CD4-positive, alpha-beta T cell (primary cell): ENCODE measurements around the gene NEB. TPM values are rescaled to one million over a fixed set of nuclear protein-coding genes. Genes with fewer than 3 reads are reported as not detected.
"Not testable (repeated sequence)": the region's sequence is repeated elsewhere in the genome, so short reads cannot be mapped to it uniquely, and the experiment has no call there.

ENCODE experiments used
- ATAC-seq: fragments of 200-7000 bp; cut with Tn5 transposase; one replicate; pipeline ENCODE4 v1.10.0; 2022; ENCODE audit warnings: mild to moderate bottlenecking; ENCODE audit not compliant: poor library complexity
- CTCF ChIA-PET: fragments of 350-600 bp; sonication (Branson Sonifier 250); formaldehyde crosslinking; loops from one replicate; lab custom pipeline; 2021; ENCODE audit warnings: antibody characterized with exemption, inconsistent platforms; lab: Charles Lee
- POLR2A ChIA-PET: fragments of 350-600 bp; sonication (Branson Sonifier 250); formaldehyde crosslinking; loops from one replicate; lab custom pipeline; 2021; ENCODE audit warnings: antibody characterized with exemption, inconsistent platforms; lab: Charles Lee
- DNase-seq, 14 experiments: peaks; one replicate each; pipeline ENCODE4 v3.0.0-alpha.2; 2013 to 2020; ENCODE audit warnings: mixed read lengths in 2 of 14
- H3K27ac ChIP-seq, 2 donors: one replicate each; pipeline versions ENCODE4 v1.5.1 to v1.7.0; 2013; ENCODE audit warnings: low read length in 2 of 2, low read depth in 1 of 2, mild to moderate bottlenecking in 1 of 2
- H3K27me3 ChIP-seq, 2 experiments: 1 replicate in 1 of 2; 2 replicates in 1 of 2; pipeline versions ENCODE4 v1.6.1 to v1.7.0; 2013; ENCODE audit warnings: low read length in 2 of 2, control low read depth in 1 of 2, mild to moderate bottlenecking in 1 of 2, moderate library complexity in 1 of 2; ENCODE audit not compliant: insufficient read depth in 2 of 2, control insufficient read depth in 1 of 2
- H3K36me3 ChIP-seq: one replicate; pipeline ENCODE4 v1.6.1; 2013; ENCODE audit warnings: low read length, control low read depth; ENCODE audit not compliant: insufficient read depth
- H3K4me1 ChIP-seq: one replicate; pipeline ENCODE4 v1.6.1; 2013; ENCODE audit warnings: low read length, control low read depth; ENCODE audit not compliant: insufficient read depth
- H3K4me3 ChIP-seq: one replicate; pipeline ENCODE4 v1.5.1; 2013; ENCODE audit warnings: mild to moderate bottlenecking, low read length, moderate library complexity
- H3K9me3 ChIP-seq, 2 experiments: 1 replicate in 1 of 2; 2 replicates in 1 of 2; pipeline versions ENCODE4 v1.6.1 to v1.7.0; 2013; ENCODE audit warnings: low read length in 2 of 2, mild to moderate bottlenecking in 2 of 2, control low read depth in 1 of 2, moderate library complexity in 1 of 2; ENCODE audit not compliant: control insufficient read depth in 1 of 2, insufficient read depth in 1 of 2
- H3K27ac Mint-ChIP-seq: one replicate; pipeline ENCODE4 v1.8.0; 2020; ENCODE audit warnings: mixed read lengths
- H3K27me3 Mint-ChIP-seq: one replicate; pipeline ENCODE4 v1.8.0; 2021; ENCODE audit warnings: mixed read lengths
- H3K36me3 Mint-ChIP-seq: one replicate; pipeline ENCODE4 v1.8.0; 2021; ENCODE audit warnings: low read depth, mixed read lengths
- H3K4me1 Mint-ChIP-seq: one replicate; pipeline ENCODE4 v1.8.0; 2021; ENCODE audit warnings: low read depth, mixed read lengths
- H3K4me3 Mint-ChIP-seq: one replicate; pipeline ENCODE4 v1.8.0; 2020; ENCODE audit warnings: mild to moderate bottlenecking, mixed read lengths
- H3K9me3 Mint-ChIP-seq: one replicate; pipeline ENCODE4 v1.8.0; 2020; ENCODE audit warnings: mixed read lengths
- intact Hi-C, 2 experiments: fragments of 100-400 bp; cut with DNase I in 1 of 2; cut with micrococcal nuclease in 1 of 2; formaldehyde crosslinking; loops; one replicate each; pipeline versions ENCODE4 v1.15.1 to v1.9.0; 2023 to 2025; cut with DNase I, micrococcal nuclease
- total RNA-seq, 174 experiments: library from RNA in 2 of 174; stranded (reverse) in 2 of 174; gene quantifications; one replicate each; pipeline ENCODE4 v1.2.3 and lab custom pipeline; 2021 to 2026
- TF ChIP-seq, protein P1 (sequence below): fragments of 200-600 bp; IDR thresholded peaks from one replicate; pipeline ENCODE4 v1.8.0; 2022; ENCODE audit warnings: antibody characterized with exemption, mild to moderate bottlenecking

Gene NEB
- total RNA-seq, 2 experiments from 2014 or later = 1.2 to 1.8 TPM

GRCh38 chr2:151707857-151708256 is 26.4 kb downstream of the NEB start:
- H3K36me3 Mint-ChIP-seq = no peaks in the 10 kb centered on the region
- Histone ChIP-seq H3K27ac (no peak overlapping the region), H3K9me3 (no peaks in the 10 kb centered on the region), H3K36me3 (no peaks in the 10 kb centered on the region), H3K27me3 (peaks cover 0 to 3% of the 10 kb centered on the region in 2 experiments), H3K4me3 (no peak overlapping the region), H3K4me1 (no peaks in the 10 kb centered on the region)
- DNase-seq (no peak), ATAC-seq (no peak)
- ChIA-PET CTCF (no interaction called here), POLR2A (no interaction called here)
- no peaks in the 10 kb centered on the region for H3K4me1 Mint-ChIP-seq
- no peak overlapping the region for H3K4me3 Mint-ChIP-seq
- no peak overlapping the region for H3K27ac Mint-ChIP-seq
- peaks cover 9% of the 10 kb centered on the region for H3K27me3 Mint-ChIP-seq
- intact Hi-C loops = no loop called here
- TF ChIP-seq, protein P1, sequence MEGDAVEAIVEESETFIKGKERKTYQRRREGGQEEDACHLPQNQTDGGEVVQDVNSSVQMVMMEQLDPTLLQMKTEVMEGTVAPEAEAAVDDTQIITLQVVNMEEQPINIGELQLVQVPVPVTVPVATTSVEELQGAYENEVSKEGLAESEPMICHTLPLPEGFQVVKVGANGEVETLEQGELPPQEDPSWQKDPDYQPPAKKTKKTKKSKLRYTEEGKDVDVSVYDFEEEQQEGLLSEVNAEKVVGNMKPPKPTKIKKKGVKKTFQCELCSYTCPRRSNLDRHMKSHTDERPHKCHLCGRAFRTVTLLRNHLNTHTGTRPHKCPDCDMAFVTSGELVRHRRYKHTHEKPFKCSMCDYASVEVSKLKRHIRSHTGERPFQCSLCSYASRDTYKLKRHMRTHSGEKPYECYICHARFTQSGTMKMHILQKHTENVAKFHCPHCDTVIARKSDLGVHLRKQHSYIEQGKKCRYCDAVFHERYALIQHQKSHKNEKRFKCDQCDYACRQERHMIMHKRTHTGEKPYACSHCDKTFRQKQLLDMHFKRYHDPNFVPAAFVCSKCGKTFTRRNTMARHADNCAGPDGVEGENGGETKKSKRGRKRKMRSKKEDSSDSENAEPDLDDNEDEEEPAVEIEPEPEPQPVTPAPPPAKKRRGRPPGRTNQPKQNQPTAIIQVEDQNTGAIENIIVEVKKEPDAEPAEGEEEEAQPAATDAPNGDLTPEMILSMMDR = no peak
- no peaks in the 10 kb centered on the region for H3K9me3 Mint-ChIP-seq

DNA sequence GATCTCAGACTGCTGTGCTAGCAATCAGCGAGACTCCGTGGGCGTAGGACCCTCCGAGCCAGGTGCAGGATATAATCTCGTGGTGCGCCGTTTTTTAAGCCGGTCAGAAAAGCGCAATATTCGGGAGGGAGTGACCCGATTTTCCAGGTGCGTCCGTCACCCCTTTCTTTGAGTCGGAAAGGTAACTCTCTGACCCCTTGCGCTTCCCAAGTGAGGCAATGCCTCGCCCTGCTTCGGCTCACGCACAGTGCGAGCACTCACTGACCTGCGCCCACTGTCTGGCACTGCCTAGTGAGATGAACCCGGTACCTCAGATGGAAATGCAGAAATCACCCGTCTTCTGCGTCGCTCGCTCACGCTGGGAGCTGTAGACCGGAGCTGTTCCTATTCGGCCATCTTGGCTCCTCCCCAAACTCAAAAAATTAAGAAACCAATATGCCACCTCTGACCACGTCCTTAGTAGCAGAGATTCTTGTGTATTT is 29.8 kb downstream of the NEB start:
- H3K27me3 ChIP-seq, POLR2A ChIA-PET, CTCF ChIA-PET, H3K27me3 Mint-ChIP-seq, H3K4me3 ChIP-seq, DNase-seq, H3K36me3 ChIP-seq, H3K27ac ChIP-seq, H3K4me3 Mint-ChIP-seq, ATAC-seq, H3K4me1 Mint-ChIP-seq, H3K9me3 ChIP-seq, H3K9me3 Mint-ChIP-seq, H3K27ac Mint-ChIP-seq, H3K36me3 Mint-ChIP-seq, H3K4me1 ChIP-seq, intact Hi-C loops: not testable (repeated sequence)

DNA sequence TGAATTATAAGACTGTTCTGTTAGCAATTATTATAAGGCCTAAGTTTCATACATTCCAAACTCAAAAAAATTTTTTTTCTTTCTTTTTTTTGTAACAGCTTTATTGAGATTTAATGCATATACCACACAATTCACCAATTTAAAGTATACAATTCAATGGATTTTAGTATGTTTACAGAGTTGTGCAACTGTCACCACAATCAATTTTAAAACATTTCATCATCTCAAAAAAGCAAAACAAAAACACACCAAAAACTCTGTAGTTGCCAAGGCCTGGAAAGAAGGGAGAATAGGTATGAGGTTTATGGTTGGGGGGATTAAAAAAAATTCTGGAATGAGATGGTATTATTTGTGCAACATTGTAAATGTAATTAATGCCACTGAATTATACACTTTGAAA is 36.1 kb downstream of the NEB start:
- H3K27me3 Mint-ChIP-seq, intact Hi-C loops, H3K4me3 ChIP-seq, H3K4me1 Mint-ChIP-seq, H3K36me3 ChIP-seq, DNase-seq, ATAC-seq, H3K9me3 Mint-ChIP-seq, H3K4me1 ChIP-seq, POLR2A ChIA-PET, H3K9me3 ChIP-seq, H3K27ac Mint-ChIP-seq, H3K27ac ChIP-seq, H3K36me3 Mint-ChIP-seq, H3K4me3 Mint-ChIP-seq, CTCF ChIA-PET, H3K27me3 ChIP-seq: not testable (repeated sequence)

DNA sequence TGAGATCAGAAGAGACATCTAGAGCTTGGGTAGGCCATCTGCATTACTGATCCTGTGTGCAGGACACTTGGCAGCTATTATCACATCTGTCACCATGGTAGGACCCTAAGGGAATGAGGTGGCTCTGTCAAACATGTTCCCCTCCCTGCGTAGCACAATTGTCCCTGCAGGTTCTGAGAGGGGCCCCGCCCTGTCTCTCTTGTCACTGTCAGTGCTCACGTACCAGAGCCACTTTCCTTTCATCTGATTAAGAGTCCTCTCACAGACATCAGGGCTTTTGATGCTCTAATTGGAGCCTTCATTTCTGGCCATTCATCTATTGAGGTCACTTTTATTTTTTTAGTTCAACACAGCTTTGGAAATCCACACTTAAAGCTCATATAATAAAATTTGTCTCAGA is 38.5 kb downstream of the NEB start:
- intact Hi-C loops = no loop called here
- no peaks in the 10 kb centered on the region for H3K27me3 ChIP-seq
- no peaks in the 10 kb centered on the region for H3K36me3 Mint-ChIP-seq
- H3K4me3 ChIP-seq = no peak overlapping the region
- H3K9me3 Mint-ChIP-seq = no peaks in the 10 kb centered on the region
- DNase-seq (no peak), ATAC-seq (no peak)
- H3K4me1 ChIP-seq = no peaks in the 10 kb centered on the region
- TF ChIP-seq, protein P1 = no peak
- no peaks in the 10 kb centered on the region for H3K36me3 ChIP-seq
- H3K9me3 ChIP-seq = no peaks in the 10 kb centered on the region
- H3K27me3 Mint-ChIP-seq = no peaks in the 10 kb centered on the region
- CTCF ChIA-PET = no interaction called here
- H3K27ac Mint-ChIP-seq = no peak overlapping the region
- POLR2A ChIA-PET = no interaction called here
- no peaks in the 10 kb centered on the region for H3K4me1 Mint-ChIP-seq
- no peak overlapping the region for H3K27ac ChIP-seq
- no peak overlapping the region for H3K4me3 Mint-ChIP-seq
